Endothelial cell (in vitro differentiated cells): ENCODE data around the gene ADAM17. TPM values are rescaled to one million over a fixed set of nuclear protein-coding genes. Genes with fewer than 3 reads are reported as not detected.

ENCODE experiments used
- DNase-seq: peaks from one replicate; pipeline ENCODE4 v3.0.0; 2021; ENCODE audit warnings: low spot score
- H3K27ac Mint-ChIP-seq: one replicate; pipeline ENCODE4 v1.8.0; 2021; ENCODE audit warnings: mixed read lengths, inconsistent platforms; ENCODE audit not compliant: unreplicated experiment
- H3K27me3 Mint-ChIP-seq: one replicate; pipeline ENCODE4 v1.8.0; 2021; ENCODE audit warnings: mild to moderate bottlenecking, moderate library complexity, mixed read lengths, inconsistent platforms; ENCODE audit not compliant: unreplicated experiment
- H3K36me3 Mint-ChIP-seq: one replicate; pipeline ENCODE4 v1.8.0; 2021; ENCODE audit warnings: mild to moderate bottlenecking, low read depth, mixed read lengths, inconsistent platforms; ENCODE audit not compliant: unreplicated experiment
- H3K4me1 Mint-ChIP-seq: one replicate; pipeline ENCODE4 v1.8.0; 2021; ENCODE audit warnings: mild to moderate bottlenecking, mixed read lengths, inconsistent platforms; ENCODE audit not compliant: unreplicated experiment
- H3K4me3 Mint-ChIP-seq: one replicate; pipeline ENCODE4 v1.8.0; 2021; ENCODE audit warnings: mild to moderate bottlenecking, mixed read lengths, inconsistent platforms; ENCODE audit not compliant: unreplicated experiment
- H3K9me3 Mint-ChIP-seq: one replicate; pipeline ENCODE4 v1.8.0; 2021; ENCODE audit warnings: mixed read lengths, inconsistent platforms; ENCODE audit not compliant: unreplicated experiment
- CTCF ChIP-seq: fragments of 200-600 bp; sonication (generic); IDR thresholded peaks from one replicate; pipeline ENCODE4 v1.5.0; 2021; ENCODE audit warnings: antibody characterized with exemption; ENCODE audit not compliant: unreplicated experiment
- total RNA-seq: library from RNA; stranded (reverse); fragmentation: NEBNext Ultra II Directional; extraction: Animal tissue kit (Norgen Biotek cat#: 25700); gene quantifications from one replicate; pipeline ENCODE4 v1.2.1, GENCODE V29; 2021; ENCODE audit not compliant: unreplicated experiment

Gene ADAM17
- total RNA-seq, 1 donor from 2014 or later, result 39.7 TPM

- no peak overlapping the region for H3K4me3 Mint-ChIP-seq
- TF ChIP-seq CTCF, result no peak
- peaks cover 18% of the 10 kb centered on the region for H3K36me3 Mint-ChIP-seq
- H3K9me3 Mint-ChIP-seq, result no peaks in the 10 kb centered on the region
- no peak overlapping the region for H3K27ac Mint-ChIP-seq
- H3K4me1 Mint-ChIP-seq, result no peaks in the 10 kb centered on the region
- no peak for DNase-seq
- no peaks in the 10 kb centered on the region for H3K27me3 Mint-ChIP-seq
Measured at GRCh38 chr2:9462886-9463697, 92.5 kb downstream of the ADAM17 start.

GRCh38 chr2:9462313-9462712 lies 93.3 kb downstream of the ADAM17 start:
- Mint-ChIP-seq H3K27me3 (no peaks in the 10 kb centered on the region), H3K4me1 (no peaks in the 10 kb centered on the region), H3K4me3 (no peak overlapping the region), H3K9me3 (no peaks in the 10 kb centered on the region), H3K27ac (no peak overlapping the region), H3K36me3 (peaks cover 18% of the 10 kb centered on the region)
- DNase-seq, result no peak
- TF ChIP-seq CTCF, result no peak

GRCh38 chr2:9461079-9461478 lies 94.6 kb downstream of the ADAM17 start:
- DNase-seq, result no peak

GRCh38 chr2:9460441-9461017 lies 95.1 kb downstream of the ADAM17 start:
- peaks cover 20% of the 10 kb centered on the region for H3K36me3 Mint-ChIP-seq
- no peaks in the 10 kb centered on the region for H3K27me3 Mint-ChIP-seq
- TF ChIP-seq CTCF, result no peak
- H3K4me1 Mint-ChIP-seq, result no peaks in the 10 kb centered on the region
- no peak for DNase-seq
- H3K9me3 Mint-ChIP-seq, result no peaks in the 10 kb centered on the region
- H3K4me3 Mint-ChIP-seq, result no peak overlapping the region
- no peak overlapping the region for H3K27ac Mint-ChIP-seq

More at GRCh38 chr2:9461079-9461478, 94.6 kb downstream of the ADAM17 start:
- no peak overlapping the region for H3K4me3 Mint-ChIP-seq
- H3K27ac Mint-ChIP-seq, result no peak overlapping the region
- H3K9me3 Mint-ChIP-seq, result no peaks in the 10 kb centered on the region
- H3K4me1 Mint-ChIP-seq, result no peaks in the 10 kb centered on the region
- no peaks in the 10 kb centered on the region for H3K27me3 Mint-ChIP-seq
- peaks cover 24% of the 10 kb centered on the region for H3K36me3 Mint-ChIP-seq
- no peak for TF ChIP-seq CTCF

- DNase-seq, result no peak
- no peaks in the 10 kb centered on the region for H3K27me3 Mint-ChIP-seq
- TF ChIP-seq CTCF, result no peak
- H3K27ac Mint-ChIP-seq, result no peak overlapping the region
- H3K9me3 Mint-ChIP-seq, result no peaks in the 10 kb centered on the region
- peaks cover 20% of the 10 kb centered on the region for H3K36me3 Mint-ChIP-seq
- no peak overlapping the region for H3K4me3 Mint-ChIP-seq
- H3K4me1 Mint-ChIP-seq, result no peaks in the 10 kb centered on the region
Measured at GRCh38 chr2:9451231-9451630, 104.4 kb downstream of the ADAM17 start.
